Measurements from ENCODE around the gene CACNA1B.
"Not testable (repeated sequence)": the region's sequence is repeated elsewhere in the genome, so short reads cannot be mapped to it uniquely, and the experiment has no call there.

Gene CACNA1B

DNA sequence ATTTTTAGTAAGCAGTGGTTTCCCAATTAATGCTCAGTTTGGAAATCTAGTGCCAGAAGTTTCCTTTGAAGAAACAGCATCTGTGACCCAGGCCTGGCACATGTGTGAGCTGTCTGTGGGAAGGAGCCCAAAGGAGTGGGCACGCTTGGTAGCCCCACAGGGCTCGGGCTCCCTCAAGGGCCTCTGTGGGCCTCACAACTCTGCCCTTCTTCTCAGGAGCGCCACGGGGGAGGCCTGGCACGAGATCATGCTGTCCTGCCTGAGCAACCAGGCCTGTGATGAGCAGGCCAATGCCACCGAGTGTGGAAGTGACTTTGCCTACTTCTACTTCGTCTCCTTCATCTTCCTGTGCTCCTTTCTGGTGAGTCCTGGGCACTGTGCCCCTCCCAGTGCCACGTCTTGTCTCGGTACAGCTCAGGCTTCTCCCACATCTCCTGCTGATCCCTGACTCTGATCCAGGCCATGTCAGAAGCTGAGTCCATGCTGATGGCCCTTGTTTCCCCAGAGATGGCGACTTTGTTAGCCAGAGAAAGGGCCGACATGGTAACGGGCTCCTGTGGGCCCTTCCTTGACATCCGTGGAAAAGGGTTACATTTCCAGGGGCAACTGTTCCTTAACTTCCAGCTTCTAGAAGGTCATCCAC is 200.4 kb downstream of the CACNA1B start:
- DNase-seq: no peak

DNA sequence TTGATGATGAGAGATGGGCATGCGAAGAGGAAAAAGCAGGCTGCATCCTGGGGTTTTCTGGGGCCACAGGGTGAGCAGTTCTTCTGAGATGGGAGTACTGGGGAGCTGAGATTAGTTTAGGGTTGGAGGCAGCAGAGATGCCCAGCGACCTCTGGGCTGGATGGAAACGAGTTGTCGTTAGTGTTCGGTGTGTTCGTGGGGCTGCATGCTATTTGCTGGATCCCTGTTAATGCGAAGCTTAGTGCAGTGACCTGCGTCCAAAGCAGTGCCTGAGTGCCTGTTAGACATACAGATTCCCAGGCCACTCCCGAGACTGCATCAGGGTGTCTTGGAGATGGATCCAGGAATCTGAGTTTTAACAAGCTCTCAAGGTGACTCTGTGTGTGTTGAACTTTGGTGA is 201.3 kb downstream of the CACNA1B start:
- no peak for DNase-seq

DNA sequence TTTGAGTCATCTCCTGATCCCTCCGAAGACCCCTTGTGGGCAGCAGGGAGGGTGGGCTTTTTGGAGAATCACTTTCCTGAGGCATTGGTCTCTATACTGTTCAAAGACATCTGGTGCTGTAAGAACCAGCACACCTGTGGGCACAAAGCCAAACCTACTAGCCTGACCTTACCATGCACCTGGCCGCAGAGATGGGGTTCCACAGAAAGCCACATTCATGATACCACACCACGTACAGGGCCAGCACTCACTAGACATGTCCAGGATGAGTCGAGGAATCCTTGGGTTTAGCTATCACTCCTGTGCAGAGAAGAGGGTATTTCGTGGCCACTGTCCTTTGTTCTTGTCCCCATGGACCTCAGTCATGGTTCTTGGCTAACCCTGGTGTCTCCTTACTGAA is 203.4 kb downstream of the CACNA1B start:
- no peak for DNase-seq

DNA sequence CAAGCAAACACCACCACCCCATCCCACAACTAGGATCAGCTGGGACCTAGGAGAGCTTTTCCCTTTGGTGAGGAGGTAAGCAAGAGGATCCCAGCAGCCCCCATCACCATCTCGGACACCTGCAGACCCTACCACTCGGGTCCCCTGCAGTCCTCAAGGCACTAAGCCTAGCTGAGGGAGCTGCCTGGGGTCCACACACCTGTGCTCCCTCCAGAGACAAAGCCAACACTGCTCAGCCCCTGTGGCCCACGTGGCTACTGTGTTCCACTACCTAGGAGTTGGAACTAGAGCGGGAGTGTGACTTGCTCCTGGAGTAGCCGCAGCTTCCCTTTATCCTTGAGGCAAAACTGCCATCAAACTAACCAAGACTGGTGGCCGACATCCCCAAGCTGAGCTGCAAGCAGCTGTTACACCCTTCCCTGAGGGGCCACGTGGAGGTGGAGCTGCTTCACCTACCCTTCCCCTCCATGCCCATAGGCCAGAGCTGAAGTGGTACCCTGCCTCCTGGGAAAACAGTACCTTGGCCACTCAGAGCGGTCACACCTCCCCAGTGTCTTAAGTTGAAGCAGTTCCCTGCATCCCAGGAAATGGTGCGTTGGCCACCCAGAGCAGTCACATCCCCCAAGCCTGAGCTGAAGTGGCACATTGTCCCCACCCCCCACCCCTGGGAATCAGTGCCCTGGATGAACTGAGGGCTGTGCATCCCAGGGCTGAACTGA is 205.5 kb downstream of the CACNA1B start:
- no peak for DNase-seq

DNA sequence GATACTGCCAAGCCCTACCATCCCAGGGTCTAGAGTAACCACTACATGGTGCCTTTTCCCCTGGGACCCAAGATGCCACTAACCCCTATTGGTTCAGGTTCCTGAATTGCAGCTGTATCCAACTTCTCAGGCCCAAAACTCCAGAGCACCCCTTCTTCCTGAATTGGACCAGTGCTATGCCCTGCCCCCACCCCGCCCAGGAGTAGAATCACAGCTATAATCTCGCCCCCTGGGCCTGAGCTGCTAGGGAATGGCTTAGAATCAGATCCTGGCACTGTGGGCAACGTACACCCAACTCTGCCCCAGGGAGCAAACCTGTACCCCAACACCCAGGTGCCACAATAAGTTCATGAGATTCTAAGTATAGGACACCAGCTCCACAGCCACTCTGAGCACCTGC is 206.3 kb downstream of the CACNA1B start:
- DNase-seq: no peak

DNA sequence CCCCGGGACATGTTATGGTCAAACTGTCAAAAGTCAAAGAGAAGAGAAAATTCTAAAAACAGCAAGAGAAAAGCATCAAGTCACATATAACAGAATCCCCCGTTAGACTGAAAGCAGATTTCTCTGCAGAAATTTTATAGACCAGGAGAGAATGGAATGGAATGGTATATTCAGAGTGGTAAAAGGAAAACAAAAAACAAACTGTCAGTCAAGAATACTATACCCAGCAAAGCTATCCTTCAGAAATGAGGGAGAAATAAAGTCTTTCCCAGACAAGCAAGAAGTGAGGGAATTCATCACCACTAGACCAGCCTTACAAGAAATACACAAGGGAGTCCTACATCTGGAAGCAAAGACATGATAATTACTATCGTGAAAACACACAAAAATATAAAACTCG is 208.0 kb downstream of the CACNA1B start:
- no peak for DNase-seq

DNA sequence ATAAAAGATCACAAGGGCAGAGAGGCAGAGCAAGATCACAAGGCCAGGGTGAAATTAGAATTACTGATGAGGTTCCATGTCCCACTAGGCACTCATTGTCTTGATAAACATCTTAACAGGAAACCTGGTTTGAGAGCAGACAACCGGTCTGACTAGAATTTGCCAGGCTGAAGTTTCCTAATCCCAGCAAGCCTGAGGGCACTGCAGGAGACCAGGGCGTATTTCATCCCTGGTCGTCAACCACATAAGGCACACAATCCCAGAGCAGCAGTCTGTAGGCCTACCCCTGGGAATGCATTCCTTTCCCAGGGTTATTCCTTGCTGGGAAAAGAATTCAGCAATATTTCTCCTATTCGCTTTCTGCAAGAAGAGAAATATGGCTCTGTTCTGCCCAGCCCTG is 214.5 kb downstream of the CACNA1B start:
- DNase-seq: not testable (repeated sequence)

DNA sequence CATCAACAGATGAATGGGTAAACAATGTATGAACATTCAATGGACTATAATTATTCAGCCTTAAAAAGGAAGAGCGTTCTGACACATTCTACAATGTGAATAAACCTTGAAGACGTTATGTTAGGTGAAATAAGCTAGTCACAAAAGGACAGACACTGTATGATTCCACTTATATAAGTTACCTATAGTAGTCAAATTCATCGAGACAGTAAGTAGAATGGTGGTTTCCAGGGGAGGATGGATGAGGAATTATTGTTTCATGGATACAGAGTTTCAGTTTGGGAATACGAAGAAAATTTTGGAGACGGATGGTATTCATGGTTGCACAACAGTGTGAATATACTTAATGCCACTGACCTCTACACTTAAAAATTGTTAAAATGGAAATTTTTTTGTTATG is 216.4 kb downstream of the CACNA1B start:
- DNase-seq: no peak

DNA sequence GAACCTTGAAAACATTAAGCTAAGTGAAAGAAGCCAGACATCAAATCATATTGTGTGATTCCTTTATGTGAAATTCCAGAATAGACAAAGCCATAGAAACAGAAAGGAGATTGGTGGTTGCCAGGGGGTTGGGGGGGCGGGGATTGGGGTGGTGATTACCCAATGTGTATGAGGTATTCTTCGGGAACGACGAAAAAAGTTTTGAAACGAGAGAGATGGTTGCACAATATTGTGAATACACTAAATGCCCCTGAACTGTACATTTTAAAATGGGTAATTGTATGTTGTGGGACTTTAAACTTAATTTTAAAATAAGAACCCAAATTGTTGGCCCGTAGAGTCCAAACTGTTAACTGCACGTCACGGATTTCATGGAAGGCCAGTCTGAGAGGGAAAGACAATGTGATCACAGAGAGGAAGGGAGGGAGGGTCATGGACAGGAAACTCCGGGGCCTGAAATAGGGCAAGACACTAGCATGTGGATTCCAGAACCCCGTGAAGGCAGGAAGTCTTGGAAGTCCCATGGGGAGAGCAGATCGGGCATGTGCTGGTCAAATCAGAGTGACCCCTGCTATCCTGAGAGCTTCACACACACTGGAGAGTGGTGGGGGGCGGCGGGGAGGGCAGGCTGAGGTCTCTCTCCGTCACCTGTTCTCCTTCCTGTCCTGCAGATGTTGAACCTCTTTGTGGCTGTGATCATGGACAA is 218.4 kb downstream of the CACNA1B start:
- no peak for DNase-seq

DNA sequence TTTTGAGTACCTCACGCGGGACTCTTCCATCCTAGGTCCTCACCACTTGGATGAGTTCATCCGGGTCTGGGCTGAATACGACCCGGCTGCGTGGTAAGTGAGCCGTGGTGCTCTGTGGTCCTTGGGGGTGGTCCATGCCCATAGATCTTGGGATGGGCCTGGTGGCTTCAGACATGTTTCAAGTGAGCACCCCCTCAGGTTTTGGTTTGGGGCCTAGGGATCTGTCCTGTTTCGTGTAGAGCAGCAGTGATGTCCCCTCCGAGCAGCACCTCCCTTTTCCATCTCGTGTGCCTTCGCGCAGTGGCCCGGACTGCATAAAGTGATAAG is 218.9 kb downstream of the CACNA1B start:
- no peak for DNase-seq

DNA sequence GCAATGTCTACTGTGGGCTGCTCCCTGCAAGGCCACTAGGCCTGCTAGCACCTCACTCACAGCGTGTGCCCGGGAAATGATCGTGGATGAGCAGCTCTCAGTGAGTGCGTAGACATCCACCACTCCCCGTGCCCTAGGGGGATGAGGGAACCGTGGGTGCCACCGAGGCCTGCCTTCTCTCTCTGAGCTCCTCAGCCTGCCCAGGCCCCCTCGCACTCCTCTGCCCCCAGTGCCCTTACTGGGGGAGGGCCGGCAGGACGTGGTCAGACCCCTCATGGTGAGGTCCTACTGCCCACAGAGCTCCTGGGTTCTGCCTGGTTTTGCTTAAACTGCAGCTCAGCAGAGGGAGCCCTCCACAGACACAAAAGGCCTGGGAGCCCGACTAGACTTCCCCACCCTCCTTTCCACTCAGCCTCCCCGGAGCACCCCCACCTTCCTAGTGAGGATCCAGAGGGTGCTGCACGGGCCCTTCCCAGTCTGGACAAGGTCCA is 220.0 kb downstream of the CACNA1B start:
- no peak for DNase-seq

DNA sequence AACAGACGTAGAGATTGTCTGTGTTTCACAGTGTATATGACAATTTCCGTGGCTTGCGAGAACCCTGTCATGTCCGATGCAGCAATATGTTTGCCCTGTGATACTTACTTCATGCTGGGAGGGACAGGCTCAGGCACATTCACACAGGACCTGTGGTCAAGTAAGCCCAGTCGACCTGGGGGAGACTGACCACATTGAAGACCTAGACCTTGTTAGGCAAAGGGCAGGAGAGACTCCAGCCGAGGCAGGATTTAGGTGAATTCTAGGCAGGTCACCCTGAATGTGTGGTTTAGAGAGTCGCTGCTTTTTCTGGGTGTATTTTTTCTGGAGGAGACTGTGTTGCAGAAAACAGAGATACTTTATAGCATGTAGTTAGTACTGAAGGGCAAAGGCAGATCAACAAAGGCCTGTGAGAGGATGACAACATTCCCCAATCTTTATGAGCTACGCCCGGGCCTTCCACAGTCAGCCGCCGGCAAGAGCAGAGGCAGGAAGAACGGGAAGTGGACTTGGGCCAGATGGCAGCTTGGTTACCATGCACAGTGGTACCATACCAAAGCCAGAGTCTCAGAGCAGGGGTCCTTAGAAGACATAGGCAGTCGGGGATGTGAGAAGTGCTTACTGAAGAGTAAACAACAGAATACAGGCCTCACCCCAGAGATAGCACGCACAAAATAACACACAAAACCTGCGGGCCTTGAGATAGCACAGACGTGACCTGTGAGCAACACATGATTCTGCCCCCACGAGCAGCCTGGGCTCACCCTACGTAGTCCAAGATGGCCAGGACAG is 220.7 kb downstream of the CACNA1B start:
- DNase-seq: no peak

DNA sequence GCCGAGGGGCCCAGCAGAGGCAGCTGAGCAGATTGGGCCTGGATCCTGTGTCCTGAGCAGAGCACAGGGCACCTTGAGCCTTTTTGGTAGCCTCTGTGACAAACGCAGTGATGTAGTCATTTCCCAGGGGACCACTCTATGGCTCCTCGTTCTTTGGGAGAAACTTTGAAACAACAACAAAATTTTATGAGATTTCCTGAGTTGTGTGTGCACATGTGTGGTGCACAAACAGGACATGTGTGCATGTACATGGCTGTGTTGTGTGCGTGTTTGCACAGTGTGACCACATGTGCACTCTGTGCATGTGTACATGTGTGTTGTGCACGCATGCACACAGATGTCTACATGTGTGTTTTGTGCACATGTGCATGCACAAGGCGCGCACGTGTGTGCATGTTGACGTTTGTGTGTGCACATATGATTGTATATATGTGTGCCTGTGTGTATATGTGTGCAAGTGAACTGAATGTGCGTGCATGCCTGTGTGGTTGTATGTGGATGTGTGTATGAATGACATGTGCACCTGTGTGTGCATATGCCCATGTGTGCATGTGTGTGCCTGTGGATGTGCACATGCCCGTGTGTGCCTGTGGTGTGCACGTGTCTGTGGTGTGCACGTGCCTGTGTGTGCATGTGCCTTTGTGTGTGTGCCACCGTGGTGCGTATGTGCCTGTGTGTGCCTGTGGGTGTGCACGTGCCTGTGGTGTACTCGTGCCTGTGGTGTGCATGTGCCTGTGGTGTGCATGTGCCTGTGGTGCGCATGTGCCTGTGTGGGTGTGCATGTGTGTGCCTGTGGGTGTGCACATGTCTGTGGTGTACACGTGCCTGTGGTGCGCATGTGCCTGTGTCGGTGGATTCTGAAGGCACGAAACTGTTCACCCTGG is 221.6 kb downstream of the CACNA1B start:
- DNase-seq: no peak

DNA sequence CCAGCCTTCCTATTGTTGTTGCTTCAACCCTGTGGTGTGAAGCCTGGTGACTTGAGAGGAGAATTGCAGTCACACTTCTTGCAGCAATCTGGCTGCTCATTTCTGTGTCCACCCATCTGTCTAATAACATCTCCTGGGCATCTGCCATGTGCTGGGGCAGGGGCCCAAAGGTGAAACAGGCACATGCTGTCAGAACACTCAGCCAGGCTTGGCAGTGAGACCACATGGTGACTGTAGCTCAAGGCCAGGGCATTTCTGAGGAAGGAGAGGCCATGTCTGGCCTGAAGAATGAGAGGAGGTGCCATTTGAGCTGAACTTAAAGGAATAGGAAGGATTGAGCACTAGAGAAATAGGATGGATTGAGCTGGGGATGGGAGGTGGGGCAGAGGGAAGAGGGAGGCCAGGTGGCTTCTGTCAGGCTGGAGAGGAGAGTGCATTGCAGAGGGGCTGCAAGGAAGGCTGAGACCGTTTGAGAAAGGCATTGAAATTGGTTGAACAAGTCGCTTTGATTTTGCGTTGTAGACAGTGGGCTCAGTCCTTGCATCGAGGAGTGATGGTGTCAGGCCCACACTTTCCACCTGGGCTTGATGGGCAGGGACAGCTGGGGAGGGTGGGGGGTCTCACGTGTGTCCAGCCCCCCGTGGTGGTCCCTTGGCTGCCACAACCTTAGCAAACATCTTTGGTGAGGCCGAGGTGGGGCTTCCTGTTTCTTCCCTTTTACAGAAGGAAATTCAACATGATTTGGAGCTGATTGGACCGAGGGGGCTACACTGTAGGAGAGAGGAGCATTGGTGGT is 222.4 kb downstream of the CACNA1B start:
- no peak for DNase-seq

DNA sequence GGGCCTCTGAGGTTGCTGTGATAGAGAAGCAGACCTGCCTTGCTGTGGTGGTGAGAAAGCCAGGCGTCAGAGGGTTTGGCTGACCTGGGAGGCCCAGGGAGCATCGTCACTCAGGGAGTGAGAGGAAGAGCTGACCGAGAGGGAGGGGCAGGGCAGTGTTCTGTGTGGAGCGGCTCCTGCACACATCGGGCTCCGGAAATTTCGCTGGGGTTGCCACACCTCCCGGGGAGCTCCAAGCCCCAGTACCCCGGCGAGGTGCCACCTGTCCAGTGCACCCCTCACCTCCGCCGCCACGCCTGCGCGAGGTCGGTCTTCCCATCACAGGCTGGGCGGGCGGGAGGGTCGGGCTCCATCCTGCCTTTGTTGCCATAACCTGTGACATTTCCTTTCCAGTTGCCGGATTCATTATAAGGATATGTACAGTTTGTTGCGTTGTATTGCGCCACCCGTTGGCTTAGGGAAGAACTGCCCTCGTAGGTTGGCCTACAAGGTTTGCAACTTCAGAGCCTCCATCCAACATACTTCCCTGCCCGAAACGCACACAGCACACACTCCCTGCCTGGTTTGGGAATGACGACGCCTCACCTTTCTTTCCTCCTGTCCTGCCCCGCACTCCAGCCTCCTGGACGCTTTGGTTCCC is 223.2 kb downstream of the CACNA1B start:
- DNase-seq: no peak

DNA sequence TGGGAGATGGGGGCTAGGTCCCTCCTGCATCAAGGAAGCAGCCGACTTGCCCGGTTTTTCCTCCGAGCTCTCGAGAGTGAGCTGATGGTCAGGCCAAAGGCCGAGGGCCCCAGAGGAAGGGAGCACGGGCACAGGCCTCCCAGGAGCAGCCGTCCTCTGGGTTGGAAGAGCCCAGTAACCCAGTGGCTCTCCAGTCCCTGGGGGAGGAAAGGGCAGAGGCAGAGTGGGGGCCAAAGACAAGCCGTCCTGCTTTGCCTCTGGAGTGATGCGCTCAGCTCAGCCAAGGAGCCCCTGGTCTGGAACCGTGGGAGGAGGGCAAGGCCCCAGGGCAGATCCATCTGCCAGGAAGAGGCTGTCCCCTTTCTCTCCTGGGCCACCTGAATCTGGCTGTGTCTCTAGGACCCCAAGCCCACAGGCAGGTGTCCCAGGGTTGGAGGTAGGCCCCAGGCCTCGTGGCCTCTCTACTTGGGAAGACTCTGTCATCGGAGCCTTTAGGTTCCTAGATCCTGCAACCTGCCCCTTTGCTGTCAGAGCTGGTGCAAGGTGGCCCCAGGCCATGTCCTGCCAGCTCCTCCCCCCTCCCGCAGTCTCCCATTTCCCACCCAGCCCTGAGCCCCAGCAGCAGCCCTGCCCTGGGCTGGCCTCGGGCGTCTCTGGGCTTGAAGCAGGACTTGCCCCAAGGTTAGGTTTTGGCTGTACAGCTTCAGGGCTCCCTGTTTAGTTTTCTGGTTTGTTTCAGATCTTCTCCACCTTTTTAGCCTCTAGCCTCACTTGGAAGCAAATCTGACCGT is 224.1 kb downstream of the CACNA1B start:
- DNase-seq: no peak

DNA sequence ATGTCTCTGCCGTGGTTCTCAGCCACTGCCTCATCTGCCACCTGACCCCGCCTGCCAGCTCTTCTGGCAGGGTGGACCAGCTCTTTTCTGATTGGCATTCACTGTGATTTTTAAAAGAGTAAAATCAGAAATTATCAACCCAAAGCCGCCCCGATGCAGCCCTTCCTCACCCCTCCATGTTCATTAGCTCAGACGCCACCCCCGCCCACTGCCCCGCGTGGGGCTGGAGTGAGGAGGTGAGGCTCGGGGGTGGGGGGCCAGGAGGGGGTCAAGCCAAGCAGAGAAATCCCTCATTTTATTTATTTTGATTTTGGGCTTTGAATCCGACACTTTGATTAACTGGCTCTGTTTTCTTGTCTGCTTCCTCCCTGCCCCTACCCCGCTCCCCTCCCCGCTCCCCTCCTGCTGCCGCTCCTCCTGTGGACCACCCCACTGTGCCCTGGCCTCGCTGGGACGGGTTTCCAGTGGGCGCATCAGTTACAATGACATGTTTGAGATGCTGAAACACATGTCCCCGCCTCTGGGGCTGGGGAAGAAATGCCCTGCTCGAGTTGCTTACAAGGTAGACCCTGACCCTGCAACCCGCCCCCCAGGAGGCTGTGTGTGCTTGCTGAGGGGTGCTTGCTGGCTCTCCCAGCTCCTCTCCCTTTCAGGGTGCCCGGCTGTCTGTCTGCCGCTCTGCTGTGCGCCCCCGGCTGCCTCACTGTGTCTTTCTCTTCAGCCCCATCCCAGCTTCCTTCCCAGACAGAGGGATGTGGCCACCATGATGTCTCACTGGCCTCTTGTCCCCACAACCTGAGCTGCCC is 224.9 kb downstream of the CACNA1B start:
- no peak for DNase-seq

DNA sequence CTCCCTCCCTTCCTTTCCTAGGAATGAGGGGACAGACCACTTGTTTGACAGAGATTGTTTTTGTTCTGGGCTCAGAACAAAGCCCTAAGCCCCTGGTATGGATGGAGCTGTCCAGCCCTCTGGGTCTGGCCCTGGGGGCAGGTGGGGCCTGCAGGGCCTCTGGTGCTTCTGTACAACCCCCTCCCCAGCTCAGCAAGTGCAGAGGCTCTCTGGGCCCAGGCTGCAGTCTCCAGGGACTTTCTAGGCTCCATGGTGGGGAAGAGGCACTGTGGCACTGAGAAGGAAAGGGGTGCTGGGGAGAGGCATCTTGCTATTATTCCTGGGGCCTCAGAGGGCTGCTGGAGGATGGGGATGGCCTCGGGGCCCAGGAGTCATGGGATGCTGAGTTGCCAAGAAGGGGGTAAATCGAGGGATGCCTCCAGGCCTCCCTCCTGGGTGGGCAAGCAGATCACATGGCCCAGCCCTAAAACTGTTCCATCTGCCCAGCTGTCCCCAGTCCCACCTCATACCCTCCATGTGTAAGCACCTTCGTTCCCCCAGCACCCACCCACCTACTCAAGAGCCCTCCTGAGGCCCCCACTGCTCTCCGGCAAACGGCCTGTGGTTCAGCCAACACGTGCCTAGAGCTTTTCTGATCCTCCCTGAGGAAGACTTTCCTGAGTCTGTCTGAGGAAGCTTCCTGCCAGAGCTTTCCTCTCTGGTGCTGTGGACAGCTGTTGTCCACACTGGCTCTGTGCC is 225.7 kb downstream of the CACNA1B start:
- DNase-seq: no peak

DNA sequence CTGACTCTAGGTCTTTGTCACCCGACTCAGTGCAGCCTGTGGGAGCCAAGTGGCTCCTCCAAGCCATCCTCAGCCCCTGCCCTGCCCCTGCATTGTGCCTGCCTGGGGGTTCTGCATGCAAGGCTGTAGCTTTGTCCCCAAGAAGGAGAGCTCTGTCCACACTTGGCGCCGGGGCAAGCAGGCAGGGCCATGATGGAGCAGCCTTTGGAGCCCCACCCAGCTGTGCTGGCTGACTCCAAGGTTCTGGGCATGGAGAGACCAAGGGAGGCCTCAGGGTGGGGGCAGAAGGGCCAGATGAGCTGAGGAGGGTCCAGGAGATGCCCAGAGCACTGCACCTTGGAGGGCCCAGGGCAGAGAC is 226.2 kb downstream of the CACNA1B start:
- DNase-seq: no peak
